Hepatocyte (in vitro differentiated cells): ENCODE results near the gene FBXO47. TPM values are rescaled to one million over a fixed set of nuclear protein-coding genes. Genes with fewer than 3 reads are reported as not detected.

Experiments used
- DNase-seq: peaks from one replicate; pipeline ENCODE4 v3.0.0-alpha.2; 2016; ENCODE audit warnings: low spot score
- H2AFZ ChIP-seq: fragments of 200-600 bp; sonication (generic); 2 replicates; pipeline ENCODE4 v1.6.0; 2016; ENCODE audit warnings: antibody characterized with exemption, mild to moderate bottlenecking
- H3K27ac ChIP-seq: fragments of 200-600 bp; sonication (generic); 2 replicates; pipeline ENCODE4 v1.5.1; 2016; ENCODE audit warnings: mild to moderate bottlenecking
- H3K27me3 ChIP-seq: fragments of 200-600 bp; sonication (generic); 2 replicates; pipeline ENCODE4 v1.6.1; 2016
- H3K36me3 ChIP-seq: fragments of 200-600 bp; sonication (generic); replicated peaks from 2 replicates; pipeline ENCODE4 v1.5.1; 2016; ENCODE audit warnings: low read depth; ENCODE audit not compliant: insufficient read depth
- H3K4me1 ChIP-seq: fragments of 200-600 bp; sonication (generic); 2 replicates; pipeline ENCODE4 v1.5.1; 2016; ENCODE audit warnings: mild to moderate bottlenecking, moderate library complexity; ENCODE audit not compliant: insufficient read depth
- H3K4me2 ChIP-seq: fragments of 200-600 bp; sonication (generic); 2 replicates; pipeline ENCODE4 v1.6.0; 2016
- H3K4me3 ChIP-seq: fragments of 200-600 bp; sonication (generic); 2 replicates; pipeline ENCODE4 v1.5.1; 2016; ENCODE audit warnings: mild to moderate bottlenecking
- H3K79me2 ChIP-seq: fragments of 200-600 bp; sonication (generic); 2 replicates; pipeline ENCODE4 v1.6.0; 2017; ENCODE audit warnings: mild to moderate bottlenecking
- H3K9me2 ChIP-seq: fragments of 200-600 bp; sonication (generic); replicated peaks from 2 replicates; pipeline ENCODE4 v1.6.0; 2017; ENCODE audit warnings: mild to moderate bottlenecking; ENCODE audit not compliant: insufficient read depth
- H3K9me3 ChIP-seq: fragments of 200-600 bp; sonication (generic); 2 replicates; pipeline ENCODE4 v1.5.1; 2016; ENCODE audit warnings: low read depth, mild to moderate bottlenecking
- H4K20me1 ChIP-seq: fragments of 200-600 bp; sonication (generic); 2 replicates; pipeline ENCODE4 v1.6.0; 2016; ENCODE audit warnings: mild to moderate bottlenecking; ENCODE audit not compliant: insufficient read depth, poor library complexity, severe bottlenecking
- CTCF ChIP-seq: fragments of 200-600 bp; sonication (generic); IDR thresholded peaks from 2 replicates; pipeline ENCODE4 v1.5.1; 2016; ENCODE audit warnings: antibody characterized with exemption, mild to moderate bottlenecking; ENCODE audit not compliant: poor library complexity
- EZH2 ChIP-seq: fragments of 200-600 bp; sonication (generic); IDR thresholded peaks from 2 replicates; pipeline ENCODE4 v1.6.1; 2016; ENCODE audit warnings: antibody characterized with exemption, mild to moderate bottlenecking, borderline replicate concordance
- EZH2phosphoT487 ChIP-seq: fragments of 200-600 bp; sonication (generic); IDR thresholded peaks from one replicate; pipeline ENCODE4 v1.6.1; 2018; ENCODE audit warnings: antibody characterized with exemption, mild to moderate bottlenecking, low read depth, moderate library complexity; ENCODE audit not compliant: unreplicated experiment, severe bottlenecking
- WGBS: methylation state at CpG from one replicate; pipeline ENCODE4 v1.1.6; 2016; ENCODE audit warnings: low lambda C conversion rate; ENCODE audit errors: missing lambda C conversion rate; 5-methylcytosine and 5-hydroxymethylcytosine counted together
- polyA plus RNA-seq: library from polyadenylated mRNA; unstranded; fragments of >200 nt; fragmentation: Nextera tagmentation; extraction: Ambion mirVana; gene quantifications from 2 replicates; pipeline ENCODE4 v1.2.1, GENCODE V29; 2016
- total RNA-seq: library from RNA; depleted of rRNA; stranded (reverse); fragments of >200 nt; gene quantifications from 2 replicates; pipeline ENCODE4 v1.2.3, GENCODE V29; 2014

Gene FBXO47
- total and polyA plus RNA-seq, 2 experiments from 2014 or later: not detected

GRCh38 chr17:38918916-38919315 lies 48.3 kb downstream of the FBXO47 start:
- H3K36me3 ChIP-seq: no peaks in the 10 kb centered on the region
- peaks cover 16% of the 10 kb centered on the region for H4K20me1 ChIP-seq
- no peak overlapping the region for H3K27ac ChIP-seq
- H3K27me3 ChIP-seq: no peaks in the 10 kb centered on the region
- H3K9me3 ChIP-seq: no peaks in the 10 kb centered on the region
- H2AFZ ChIP-seq: no peak overlapping the region
- H3K79me2 ChIP-seq: peaks cover 3% of the 10 kb centered on the region
- H3K9me2 ChIP-seq: no peaks in the 10 kb centered on the region
- H3K4me2 ChIP-seq: no peak overlapping the region
- TF ChIP-seq EZH2 (no peak), CTCF (no peak), EZH2phosphoT487 (no peak)
- no peak overlapping the region for H3K4me3 ChIP-seq
- DNase-seq: no peak
- 99% methylated on average over 5 of the region's 5 CpGs for WGBS
- H3K4me1 ChIP-seq: peaks cover 12% of the 10 kb centered on the region

GRCh38 chr17:38918129-38918913 lies 48.9 kb downstream of the FBXO47 start:
- no peak for TF ChIP-seq EZH2phosphoT487
- TF ChIP-seq CTCF: no peak
- no peak for TF ChIP-seq EZH2
- Histone ChIP-seq H2AFZ (no peak overlapping the region), H3K9me3 (no peaks in the 10 kb centered on the region), H3K27ac (no peak overlapping the region), H3K4me1 (peaks cover 12% of the 10 kb centered on the region), H3K4me2 (no peak overlapping the region), H3K27me3 (no peaks in the 10 kb centered on the region), H4K20me1 (peaks cover 16% of the 10 kb centered on the region), H3K9me2 (no peaks in the 10 kb centered on the region), H3K36me3 (no peaks in the 10 kb centered on the region), H3K4me3 (no peak overlapping the region), H3K79me2 (peaks cover 3% of the 10 kb centered on the region)
- WGBS: 92% methylated on average over 37 of the region's 37 CpGs
- DNase-seq: no peak

GRCh38 chr17:38917259-38917658 lies 49.9 kb downstream of the FBXO47 start:
- H3K9me3 ChIP-seq: no peaks in the 10 kb centered on the region
- 89% methylated on average over 3 of the region's 3 CpGs for WGBS
- no peak overlapping the region for H3K27ac ChIP-seq
- peaks cover 14% of the 10 kb centered on the region for H3K4me1 ChIP-seq
- TF ChIP-seq CTCF (peak; percentile 14), EZH2 (no peak)
- no peaks in the 10 kb centered on the region for H3K27me3 ChIP-seq
- no peak overlapping the region for H3K4me2 ChIP-seq
- DNase-seq: no peak
- H3K9me2 ChIP-seq: no peaks in the 10 kb centered on the region
- no peaks in the 10 kb centered on the region for H3K36me3 ChIP-seq
- H4K20me1 ChIP-seq: peaks cover 24% of the 10 kb centered on the region
- peaks cover 9% of the 10 kb centered on the region for H3K79me2 ChIP-seq
- no peak overlapping the region for H3K4me3 ChIP-seq
- H2AFZ ChIP-seq: no peak overlapping the region
